SU-DHL-6 (cell line): ENCODE results near the gene WSCD1.

Experiments used
- H2AFZ ChIP-seq: fragments of 200-600 bp; sonication (generic); 2 replicates; pipeline ENCODE4 v1.6.1; 2014; ENCODE audit warnings: low read depth, mild to moderate bottlenecking, moderate library complexity, mixed read lengths, antibody characterized with exemption, low read length; ENCODE audit not compliant: severe bottlenecking
- H3F3A ChIP-seq: fragments of 200-600 bp; shearing (Covaris generic); 2 replicates; pipeline ENCODE4 v1.6.0; 2016; ENCODE audit warnings: antibody characterized with exemption, mild to moderate bottlenecking; ENCODE audit not compliant: insufficient read depth
- H3K27ac ChIP-seq: fragments of 200-600 bp; sonication (generic); 2 replicates; pipeline ENCODE4 v1.5.1; 2016; ENCODE audit warnings: low read depth, mild to moderate bottlenecking, low read length, moderate library complexity, mixed read lengths
- H3K27me3 ChIP-seq: fragments of 200-600 bp; sonication (generic), shearing (Covaris generic); 2 replicates; pipeline ENCODE4 v1.6.0; 2014; ENCODE audit warnings: mild to moderate bottlenecking, low read length
- H3K36me3 ChIP-seq: fragments of 200-600 bp; sonication (generic); 2 replicates; pipeline ENCODE4 v1.6.1; 2014; ENCODE audit warnings: mild to moderate bottlenecking, low read length, mixed read lengths
- H3K4me2 ChIP-seq: fragments of 300-600, 200-600 bp; shearing (Covaris generic), sonication (generic); 2 replicates; pipeline ENCODE4 v1.6.0; 2014; ENCODE audit warnings: low read length, low read depth, mild to moderate bottlenecking; ENCODE audit not compliant: poor library complexity, severe bottlenecking
- H3K4me3 ChIP-seq: fragments of 200-600 bp; sonication (generic); 2 replicates; pipeline ENCODE4 v1.5.1; 2014; ENCODE audit warnings: antibody characterized with exemption, low read length, mild to moderate bottlenecking, mixed read lengths; ENCODE audit not compliant: insufficient read depth, poor library complexity, severe bottlenecking
- H3K79me2 ChIP-seq: fragments of 200-600 bp; sonication (generic); 2 replicates; pipeline ENCODE4 v1.6.1; 2014; ENCODE audit warnings: mild to moderate bottlenecking, low read length, moderate library complexity; ENCODE audit not compliant: insufficient read depth
- H3K9ac ChIP-seq: fragments of 200-600 bp; sonication (generic); 2 replicates; pipeline ENCODE4 v1.7.0; 2014; ENCODE audit warnings: mild to moderate bottlenecking, low read length
- H3K9me2 ChIP-seq: fragments of 200-600 bp; sonication (generic); replicated peaks from 2 replicates; pipeline ENCODE4 v1.6.1; 2014; ENCODE audit warnings: low read length; ENCODE audit not compliant: insufficient read depth
- H3K9me3 ChIP-seq: fragments of 200-600 bp; sonication (generic); 2 replicates; pipeline ENCODE4 v1.6.1; 2014; ENCODE audit warnings: low read length, mixed read lengths; ENCODE audit not compliant: insufficient read depth
- H4K20me1 ChIP-seq: fragments of 200-600 bp; sonication (generic); 2 replicates; pipeline ENCODE4 v1.6.1; 2014; ENCODE audit warnings: low read depth, mild to moderate bottlenecking, antibody characterized with exemption, low read length, moderate library complexity, mixed read lengths
- EZH2phosphoT487 ChIP-seq: fragments of 200-600 bp; sonication (generic), shearing (Covaris generic); conservative IDR thresholded peaks from 2 replicates; pipeline ENCODE4 v1.6.1; 2018; ENCODE audit warnings: mild to moderate bottlenecking, antibody characterized with exemption, low read length, moderate library complexity, mixed read lengths
- TF ChIP-seq, protein P1 (sequence below): fragments of 200-600 bp; sonication (generic); IDR thresholded peaks from one replicate; pipeline ENCODE4 v1.5.1; 2017; ENCODE audit warnings: antibody characterized with exemption, mild to moderate bottlenecking, low read length, moderate library complexity; ENCODE audit not compliant: insufficient read depth, poor library complexity, severe bottlenecking

The WSCD1 gene

DNA sequence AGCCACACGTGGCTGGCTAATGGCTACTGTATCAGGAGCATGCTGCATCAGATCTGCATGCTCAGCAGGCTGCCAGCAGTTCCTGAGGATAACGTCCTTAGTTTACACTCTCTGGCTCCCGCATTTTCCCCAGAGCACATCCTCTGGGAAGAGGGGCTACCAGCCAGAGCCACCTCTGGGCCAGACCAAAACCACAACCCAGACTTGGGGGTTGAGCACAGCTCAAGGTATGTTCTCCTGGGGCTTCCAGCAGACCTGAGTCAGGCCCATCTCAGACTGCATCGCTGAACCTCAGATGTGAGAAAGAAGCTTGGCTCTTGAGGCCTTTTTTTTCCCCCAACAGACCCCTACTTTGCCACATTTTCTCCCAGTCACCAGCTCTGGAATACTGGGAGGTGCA is 23.7 kb upstream of the WSCD1 start:
- H3K4me3 ChIP-seq, result no peak overlapping the region
- H3K9me2 ChIP-seq, result no peaks in the 10 kb centered on the region
- H3F3A ChIP-seq, result no peaks in the 10 kb centered on the region
- H3K4me2 ChIP-seq, result no peak overlapping the region
- H4K20me1 ChIP-seq, result no peaks in the 10 kb centered on the region
- no peak overlapping the region for H2AFZ ChIP-seq
- TF ChIP-seq, protein P1, sequence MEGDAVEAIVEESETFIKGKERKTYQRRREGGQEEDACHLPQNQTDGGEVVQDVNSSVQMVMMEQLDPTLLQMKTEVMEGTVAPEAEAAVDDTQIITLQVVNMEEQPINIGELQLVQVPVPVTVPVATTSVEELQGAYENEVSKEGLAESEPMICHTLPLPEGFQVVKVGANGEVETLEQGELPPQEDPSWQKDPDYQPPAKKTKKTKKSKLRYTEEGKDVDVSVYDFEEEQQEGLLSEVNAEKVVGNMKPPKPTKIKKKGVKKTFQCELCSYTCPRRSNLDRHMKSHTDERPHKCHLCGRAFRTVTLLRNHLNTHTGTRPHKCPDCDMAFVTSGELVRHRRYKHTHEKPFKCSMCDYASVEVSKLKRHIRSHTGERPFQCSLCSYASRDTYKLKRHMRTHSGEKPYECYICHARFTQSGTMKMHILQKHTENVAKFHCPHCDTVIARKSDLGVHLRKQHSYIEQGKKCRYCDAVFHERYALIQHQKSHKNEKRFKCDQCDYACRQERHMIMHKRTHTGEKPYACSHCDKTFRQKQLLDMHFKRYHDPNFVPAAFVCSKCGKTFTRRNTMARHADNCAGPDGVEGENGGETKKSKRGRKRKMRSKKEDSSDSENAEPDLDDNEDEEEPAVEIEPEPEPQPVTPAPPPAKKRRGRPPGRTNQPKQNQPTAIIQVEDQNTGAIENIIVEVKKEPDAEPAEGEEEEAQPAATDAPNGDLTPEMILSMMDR, result no peak
- no peak for TF ChIP-seq EZH2phosphoT487
- no peak overlapping the region for H3K9ac ChIP-seq
- no peaks in the 10 kb centered on the region for H3K79me2 ChIP-seq
- H3K27ac ChIP-seq, result no peak overlapping the region
- no peaks in the 10 kb centered on the region for H3K36me3 ChIP-seq
- H3K9me3 ChIP-seq, result no peaks in the 10 kb centered on the region
- H3K27me3 ChIP-seq, result no peaks in the 10 kb centered on the region

DNA sequence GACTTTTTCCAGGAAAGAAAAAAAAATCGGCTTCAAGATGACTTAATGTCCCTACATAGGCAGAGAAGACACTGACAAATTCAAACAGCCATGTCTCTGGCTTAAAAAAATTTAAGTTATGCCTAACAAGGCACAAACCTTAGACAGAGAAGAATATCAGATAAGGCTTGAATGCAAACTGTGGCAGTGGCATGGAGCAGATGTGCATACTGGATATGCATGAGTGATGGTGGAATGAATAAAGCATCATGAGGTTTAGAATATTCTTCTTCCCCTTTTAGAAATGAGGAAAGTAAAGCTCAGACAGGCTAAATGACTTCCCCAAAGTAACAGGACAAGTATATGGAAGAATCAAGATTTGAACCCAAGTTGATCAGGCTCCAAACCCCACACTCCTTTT is 23.2 kb upstream of the WSCD1 start:
- Histone ChIP-seq H3K4me3 (no peak overlapping the region), H3K4me2 (no peak overlapping the region), H3K9me2 (no peaks in the 10 kb centered on the region)

DNA sequence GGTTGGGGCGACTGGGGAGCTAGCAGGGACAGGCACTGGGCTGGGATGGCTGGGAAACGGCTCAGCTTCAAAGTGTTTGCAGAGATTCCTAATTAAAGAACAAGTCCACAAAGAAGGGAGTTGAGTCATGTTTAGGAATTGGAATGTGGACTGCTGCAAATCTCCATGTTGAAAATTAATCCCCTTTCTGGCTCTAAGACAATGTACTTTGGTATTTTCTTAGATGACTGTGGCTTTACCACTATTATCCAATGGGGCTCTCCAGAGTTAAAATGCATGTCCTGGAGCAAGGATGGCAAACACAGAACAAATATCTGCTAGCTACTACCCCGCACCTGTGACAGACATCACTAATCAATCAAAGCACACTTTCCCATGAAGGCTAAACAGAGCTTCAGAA is 22.2 kb upstream of the WSCD1 start:
- H3K27ac ChIP-seq, result no peak overlapping the region
- H3K79me2 ChIP-seq, result no peaks in the 10 kb centered on the region
- TF ChIP-seq, protein P1, result no peak
- TF ChIP-seq EZH2phosphoT487, result no peak
- no peak overlapping the region for H2AFZ ChIP-seq
- no peaks in the 10 kb centered on the region for H3K27me3 ChIP-seq
- H3F3A ChIP-seq, result no peaks in the 10 kb centered on the region
- no peaks in the 10 kb centered on the region for H3K9me2 ChIP-seq
- H3K36me3 ChIP-seq, result no peaks in the 10 kb centered on the region
- H3K4me3 ChIP-seq, result no peak overlapping the region
- H3K9me3 ChIP-seq, result no peaks in the 10 kb centered on the region
- no peak overlapping the region for H3K4me2 ChIP-seq
- H3K9ac ChIP-seq, result no peak overlapping the region
- no peaks in the 10 kb centered on the region for H4K20me1 ChIP-seq

More for the DNA sequence above, 23.2 kb upstream of the WSCD1 start:
- no peak overlapping the region for H3K9ac ChIP-seq
- no peaks in the 10 kb centered on the region for H4K20me1 ChIP-seq
- H3K79me2 ChIP-seq, result no peaks in the 10 kb centered on the region
- no peak for TF ChIP-seq EZH2phosphoT487
- H3K27ac ChIP-seq, result no peak overlapping the region
- H2AFZ ChIP-seq, result no peak overlapping the region
- no peaks in the 10 kb centered on the region for H3K27me3 ChIP-seq
- H3K36me3 ChIP-seq, result no peaks in the 10 kb centered on the region
- no peaks in the 10 kb centered on the region for H3K9me3 ChIP-seq
- no peaks in the 10 kb centered on the region for H3F3A ChIP-seq

DNA sequence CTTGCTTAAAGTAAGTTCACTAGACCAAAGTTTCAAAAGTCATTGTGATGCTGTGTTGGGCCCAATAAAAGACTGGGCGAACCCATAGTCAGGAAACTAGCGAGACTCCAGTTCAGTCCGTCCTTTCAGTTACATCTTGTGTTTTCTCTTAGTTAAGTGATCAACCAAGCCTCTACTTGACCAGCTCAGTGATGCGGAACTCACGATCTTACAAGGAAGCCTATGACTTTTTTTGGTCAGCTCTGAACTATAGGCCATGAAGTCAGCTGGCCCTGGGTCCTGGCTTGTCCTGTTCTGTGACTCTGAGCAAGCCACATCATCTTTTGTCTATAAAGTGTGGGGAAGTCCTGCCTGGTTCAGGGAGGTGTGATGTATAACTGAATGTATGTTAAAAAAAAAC is 21.7 kb upstream of the WSCD1 start:
- Histone ChIP-seq H3K9me3 (no peaks in the 10 kb centered on the region), H3F3A (no peaks in the 10 kb centered on the region), H3K27me3 (no peaks in the 10 kb centered on the region), H3K9me2 (no peaks in the 10 kb centered on the region), H3K79me2 (no peaks in the 10 kb centered on the region), H3K27ac (no peak overlapping the region), H2AFZ (no peak overlapping the region), H3K36me3 (no peaks in the 10 kb centered on the region), H3K9ac (no peak overlapping the region), H3K4me3 (no peak overlapping the region), H3K4me2 (no peak overlapping the region), H4K20me1 (no peaks in the 10 kb centered on the region)
- TF ChIP-seq, protein P1, result no peak
- no peak for TF ChIP-seq EZH2phosphoT487
